NCI-H526 (cell line): ENCODE results near the gene NPTX1.
A peak's percentile ranks its signal among the peaks of the same experiment; 100 is the strongest.

ENCODE experiments used
- DNase-seq, 2 experiments: peaks; one replicate each; lab custom pipeline; 2025; lab: John Stamatoyannopoulos, UW

Gene NPTX1

DNA sequence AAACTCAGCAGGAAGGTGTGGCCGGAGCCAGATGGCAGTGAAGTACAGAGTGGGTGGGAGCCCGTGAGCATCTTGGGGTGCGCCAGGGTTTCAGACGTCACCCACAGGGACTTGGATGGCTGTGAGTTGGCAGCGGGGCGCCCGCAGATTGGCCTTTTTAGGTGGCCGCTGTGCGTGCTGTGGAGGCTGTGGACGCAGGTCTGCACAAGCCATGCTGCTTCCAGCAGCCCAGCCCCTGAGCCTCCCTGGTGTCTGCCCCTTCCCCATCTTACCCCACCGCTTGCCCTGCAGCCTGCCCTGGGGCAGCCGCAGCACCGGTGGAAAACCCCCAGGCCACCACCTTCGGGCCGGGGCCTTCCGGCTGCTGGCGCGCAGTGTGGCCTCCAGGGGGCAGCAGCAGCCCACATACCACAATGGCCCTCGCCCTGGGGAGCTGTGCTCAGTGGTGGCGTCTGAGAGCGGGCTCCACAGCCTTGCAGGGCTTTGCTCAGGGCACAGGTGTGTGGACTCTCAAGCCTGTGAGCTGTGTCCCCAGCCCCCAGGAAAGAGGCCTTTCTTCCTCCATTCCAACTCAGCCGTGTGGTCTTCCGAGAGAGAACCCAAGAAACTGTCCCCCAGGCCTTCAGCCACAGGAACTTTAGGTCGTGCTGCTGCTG lies 49.6 kb downstream of the NPTX1 start:
- DNase-seq: peak in 1 of 2 experiments; percentile 88

DNA sequence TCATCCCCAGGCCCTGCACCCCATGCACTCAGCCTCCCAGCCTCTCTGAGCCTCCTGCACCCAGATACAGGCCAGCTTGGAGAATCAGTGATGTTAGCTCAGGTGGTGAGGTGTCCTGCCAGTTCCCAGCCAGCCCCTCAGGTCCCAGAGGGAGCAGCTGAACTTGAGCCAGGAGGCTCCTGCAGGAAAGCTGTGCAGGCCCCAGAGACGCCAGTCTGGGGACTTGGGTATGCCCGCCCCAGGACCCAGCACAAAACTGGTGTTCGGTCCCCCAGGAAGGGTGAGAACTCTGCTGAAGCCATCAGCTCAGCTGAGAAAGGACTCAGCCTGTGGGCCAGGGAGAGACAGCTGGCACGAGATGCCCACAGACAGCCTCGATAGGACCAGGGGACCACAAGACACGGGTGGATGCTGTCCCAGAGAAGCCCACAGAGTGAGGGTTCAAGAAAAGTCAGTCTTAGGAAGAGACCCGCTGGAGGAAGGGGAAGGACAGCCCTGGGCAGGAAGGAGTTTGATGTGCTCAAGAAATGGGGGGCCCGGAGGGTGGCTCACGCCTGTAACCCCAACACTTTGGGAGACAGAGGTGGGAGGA lies 50.5 kb downstream of the NPTX1 start:
- no peak for DNase-seq

- peak in 1 of 2 experiments; percentile 35 for DNase-seq
These were observed 51.3 kb downstream of the NPTX1 start for GRCh38 chr17:80424878-80425765.

GRCh38 chr17:80424261-80424660 lies 52.1 kb downstream of the NPTX1 start:
- DNase-seq: no peak

- DNase-seq: no peak
These were observed 52.7 kb downstream of the NPTX1 start for GRCh38 chr17:80423536-80424225.

DNA sequence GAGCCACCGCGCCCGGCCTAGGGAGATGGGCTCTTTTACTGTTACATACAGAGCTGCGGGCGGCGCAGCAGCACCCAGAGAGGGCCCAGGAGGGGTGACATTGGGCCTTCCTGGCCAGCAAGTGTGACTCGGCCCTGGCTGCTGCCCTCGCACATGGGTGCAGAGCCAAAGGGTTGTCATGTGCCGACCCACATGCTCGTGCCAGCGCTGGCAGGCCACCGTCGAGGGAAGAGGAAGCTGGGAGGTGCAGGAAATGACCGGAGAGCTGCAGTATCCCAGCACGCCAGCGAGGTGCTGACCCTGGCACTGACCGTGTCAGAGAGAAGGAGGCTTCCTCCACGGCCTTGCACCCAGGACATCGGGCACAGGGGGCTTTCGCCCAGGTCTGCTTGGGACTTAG lies 53.4 kb downstream of the NPTX1 start:
- DNase-seq: no peak

GRCh38 chr17:80422276-80422675 lies 54.1 kb downstream of the NPTX1 start:
- no peak for DNase-seq

GRCh38 chr17:80421381-80422090 lies 54.9 kb downstream of the NPTX1 start:
- peak in 1 of 2 experiments; percentile 28 for DNase-seq

DNA sequence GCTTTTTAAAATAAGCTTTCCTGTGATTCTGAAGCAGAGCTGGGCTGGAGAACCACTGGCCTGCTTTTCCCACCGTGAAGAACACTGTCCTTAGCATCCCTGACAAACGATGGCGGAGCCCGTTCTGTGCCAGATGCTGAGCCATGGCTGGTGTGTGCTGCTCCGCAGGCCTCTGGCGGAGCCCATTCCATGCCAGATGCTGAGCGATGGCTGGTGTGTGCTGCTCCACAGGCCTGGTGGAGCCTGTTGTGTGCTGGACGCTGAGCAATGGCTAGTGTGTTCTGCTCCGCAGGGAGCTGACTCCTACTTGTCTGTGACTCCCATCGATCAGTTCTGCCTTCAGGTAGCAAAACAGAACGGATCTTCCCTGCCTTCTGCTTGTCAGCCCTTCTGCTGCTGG lies 57.2 kb downstream of the NPTX1 start:
- no peak for DNase-seq

DNA sequence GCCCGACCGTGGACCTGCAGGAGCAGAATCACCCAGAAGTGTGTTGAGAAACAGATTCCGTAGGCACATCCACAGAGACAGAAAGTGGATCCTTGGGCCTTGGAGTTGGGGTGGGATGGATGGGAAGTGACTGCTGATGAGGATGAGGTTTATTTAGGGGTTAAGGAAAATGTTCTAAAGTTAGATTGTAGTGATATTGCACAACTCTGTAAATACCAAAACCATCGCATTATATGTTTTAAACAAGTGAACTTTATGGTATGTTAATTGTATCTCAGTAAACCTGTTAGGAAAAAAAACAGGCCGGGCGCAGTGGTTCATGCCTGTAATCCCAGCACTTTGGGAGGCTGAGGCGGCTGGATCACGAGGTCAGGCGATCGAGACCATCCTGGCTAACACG lies 57.8 kb downstream of the NPTX1 start:
- DNase-seq: no peak
